Measurements from ENCODE around the gene DCBLD2.

Gene DCBLD2

GRCh38 chr3:98827221-98827920, 74.1 kb downstream of the DCBLD2 start:
- peak; percentile 27 for DNase-seq

GRCh38 chr3:98826126-98826525, 75.4 kb downstream of the DCBLD2 start:
- no peak for DNase-seq

GRCh38 chr3:98824256-98824655, 77.2 kb downstream of the DCBLD2 start:
- no peak for DNase-seq

GRCh38 chr3:98823791-98824190, 77.7 kb downstream of the DCBLD2 start:
- no peak for DNase-seq

GRCh38 chr3:98821063-98821462, 80.4 kb downstream of the DCBLD2 start:
- DNase-seq = no peak

- DNase-seq = no peak
Measured at GRCh38 chr3:98817547-98818041, 83.9 kb downstream of the DCBLD2 start.

- DNase-seq = no peak
Measured at GRCh38 chr3:98814817-98815420, 86.6 kb downstream of the DCBLD2 start.

- no peak for DNase-seq
Measured at GRCh38 chr3:98812851-98813374, 88.6 kb downstream of the DCBLD2 start.

- no peak for DNase-seq
Measured at GRCh38 chr3:98811048-98811447, 90.4 kb downstream of the DCBLD2 start.

- no peak for DNase-seq
Measured at GRCh38 chr3:98809557-98809956, 91.9 kb downstream of the DCBLD2 start.

GRCh38 chr3:98808071-98808470, 93.4 kb downstream of the DCBLD2 start:
- no peak for DNase-seq

GRCh38 chr3:98807561-98807960, 93.9 kb downstream of the DCBLD2 start:
- DNase-seq = no peak

GRCh38 chr3:98807011-98807410, 94.5 kb downstream of the DCBLD2 start:
- DNase-seq = no peak

GRCh38 chr3:98806521-98806920, 95.0 kb downstream of the DCBLD2 start:
- DNase-seq = no peak

GRCh38 chr3:98805571-98805970, 95.9 kb downstream of the DCBLD2 start:
- no peak for DNase-seq

- no peak for DNase-seq
Measured at GRCh38 chr3:98801043-98801747, 100.3 kb downstream of the DCBLD2 start.

- DNase-seq = no peak
Measured at GRCh38 chr3:98800401-98800800, 101.1 kb downstream of the DCBLD2 start.

- no peak for DNase-seq
Measured at GRCh38 chr3:98799479-98799878, 102.0 kb downstream of the DCBLD2 start.

- no peak for DNase-seq
Measured at GRCh38 chr3:98798820-98799219, 102.7 kb downstream of the DCBLD2 start.

- no peak for DNase-seq
Measured at GRCh38 chr3:98797905-98798304, 103.6 kb downstream of the DCBLD2 start.

- no peak for DNase-seq
Measured at GRCh38 chr3:98796334-98796733, 105.2 kb downstream of the DCBLD2 start.

- DNase-seq = no peak
Measured at GRCh38 chr3:98793971-98794370, 107.5 kb downstream of the DCBLD2 start.
